ENCODE measurements around the gene KCNIP2.
A peak's percentile ranks its signal among the peaks of the same experiment; 100 is the strongest.

KCNIP2 gene

GRCh38 chr10:101781984-101782810, 61.4 kb downstream of the KCNIP2 start:
- no peak for DNase-seq

GRCh38 chr10:101781655-101781983, 62.0 kb downstream of the KCNIP2 start:
- no peak for DNase-seq

DNA sequence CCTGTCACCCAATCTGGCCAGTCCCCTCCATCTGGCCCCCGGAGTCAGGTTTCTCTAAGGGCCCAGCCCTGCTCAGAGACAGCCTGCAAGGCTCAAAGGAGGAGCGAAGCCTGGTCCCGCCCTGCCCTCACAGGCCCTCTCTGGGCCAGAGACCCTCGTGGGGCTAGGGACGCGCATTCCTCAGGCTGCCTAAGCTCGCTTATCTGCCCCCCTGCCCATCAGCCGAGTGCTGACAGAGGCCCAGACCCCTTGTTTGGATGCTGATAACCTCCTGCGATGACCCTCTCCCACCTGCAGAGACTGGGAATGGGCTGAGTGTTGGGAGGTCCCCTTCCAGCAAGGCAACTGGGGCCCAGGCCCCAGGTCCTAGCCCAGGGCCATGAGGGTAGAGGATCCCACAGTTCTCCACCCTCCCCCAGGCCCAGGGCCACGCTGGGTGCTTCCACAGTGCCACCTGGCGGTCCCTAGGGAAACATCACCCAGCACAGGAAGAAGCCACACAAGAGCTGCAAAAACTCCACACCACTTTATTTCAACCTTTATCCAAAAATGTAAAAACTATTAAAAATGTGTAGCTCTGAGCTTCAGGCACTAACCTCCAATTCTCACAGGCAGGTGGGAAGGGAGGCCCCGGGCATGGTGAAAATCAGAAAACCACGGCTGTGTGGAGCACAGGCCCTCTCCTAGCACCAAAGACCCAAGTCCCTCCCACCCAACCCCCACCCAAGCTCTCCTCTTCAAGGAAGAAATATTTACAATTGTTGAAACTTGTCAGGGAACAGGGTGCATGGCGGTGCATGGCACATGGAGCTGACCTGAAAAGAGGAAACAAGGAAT, 62.6 kb downstream of the KCNIP2 start:
- DNase-seq: peak; percentile 72 to 86 (median 79)

GRCh38 chr10:101780187-101780817, 63.3 kb downstream of the KCNIP2 start:
- DNase-seq: no peak

DNA sequence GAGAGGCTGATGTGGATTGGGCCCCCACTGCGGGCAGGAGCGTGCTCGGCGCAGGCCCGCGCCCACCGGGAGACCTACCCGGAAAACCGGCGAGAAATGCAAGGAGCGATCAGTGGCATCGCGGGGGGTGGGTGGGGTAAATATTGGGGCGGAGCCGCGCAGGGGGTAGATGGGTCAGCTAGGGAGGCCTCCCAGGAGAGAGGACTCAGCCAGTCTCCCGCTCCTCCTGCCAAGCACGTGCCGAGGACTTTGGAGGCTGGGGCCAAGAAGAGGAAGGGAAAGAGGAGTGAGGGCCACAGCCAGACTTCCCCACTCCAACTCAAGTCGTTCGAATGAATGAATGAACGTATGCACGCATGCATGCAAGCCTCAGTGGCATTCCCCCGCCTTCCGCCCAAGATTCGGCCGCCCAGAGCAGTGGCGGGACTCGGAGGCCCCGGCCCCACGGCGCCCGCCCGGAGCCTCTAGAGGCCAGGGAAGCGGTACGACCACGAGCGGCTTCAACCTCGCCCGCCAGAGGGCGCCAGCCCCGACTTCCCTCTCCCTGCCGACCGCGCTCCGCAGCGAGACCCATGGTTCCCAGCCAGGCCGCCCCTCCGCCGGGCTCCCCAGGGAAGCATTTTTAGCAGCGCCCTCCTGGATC, 63.9 kb downstream of the KCNIP2 start:
- DNase-seq: peak; percentile 82 to 94 (median 90)

GRCh38 chr10:101778781-101779543, 64.6 kb downstream of the KCNIP2 start:
- peak in 3 of 4 experiments; percentile 24 to 61 (median 48) for DNase-seq

DNA sequence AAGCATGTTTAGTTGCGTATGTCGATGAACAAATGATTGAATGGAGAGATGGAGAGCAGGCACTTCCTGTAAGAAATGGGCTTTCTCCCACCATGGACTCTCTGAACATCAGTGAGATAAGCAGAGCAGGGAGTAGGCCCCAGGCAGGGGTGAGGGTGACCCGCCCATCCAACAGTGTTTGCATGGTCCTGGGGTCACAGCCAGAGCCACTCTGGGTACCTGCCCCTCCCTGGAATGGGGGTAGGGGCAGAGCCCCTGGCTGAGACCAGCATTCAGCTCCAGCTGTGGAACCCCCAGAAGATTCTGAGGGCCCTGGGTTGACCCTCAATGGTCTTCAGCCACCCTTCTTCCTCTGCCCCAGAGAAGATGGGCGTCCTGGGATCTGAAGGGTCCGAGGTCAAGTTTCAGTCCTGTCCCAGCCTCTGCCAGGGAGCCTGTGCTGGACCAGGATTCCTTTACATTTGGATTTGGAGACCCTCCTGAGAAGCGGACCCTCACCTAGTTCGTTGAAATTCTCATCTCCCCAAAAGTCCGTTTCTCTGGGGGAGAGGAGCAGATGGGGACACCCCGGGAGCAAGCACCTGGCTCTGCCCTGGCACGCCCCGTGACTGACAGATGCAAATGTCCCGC, 65.3 kb downstream of the KCNIP2 start:
- no peak for DNase-seq

GRCh38 chr10:101777619-101778145, 65.9 kb downstream of the KCNIP2 start:
- DNase-seq: no peak

DNA sequence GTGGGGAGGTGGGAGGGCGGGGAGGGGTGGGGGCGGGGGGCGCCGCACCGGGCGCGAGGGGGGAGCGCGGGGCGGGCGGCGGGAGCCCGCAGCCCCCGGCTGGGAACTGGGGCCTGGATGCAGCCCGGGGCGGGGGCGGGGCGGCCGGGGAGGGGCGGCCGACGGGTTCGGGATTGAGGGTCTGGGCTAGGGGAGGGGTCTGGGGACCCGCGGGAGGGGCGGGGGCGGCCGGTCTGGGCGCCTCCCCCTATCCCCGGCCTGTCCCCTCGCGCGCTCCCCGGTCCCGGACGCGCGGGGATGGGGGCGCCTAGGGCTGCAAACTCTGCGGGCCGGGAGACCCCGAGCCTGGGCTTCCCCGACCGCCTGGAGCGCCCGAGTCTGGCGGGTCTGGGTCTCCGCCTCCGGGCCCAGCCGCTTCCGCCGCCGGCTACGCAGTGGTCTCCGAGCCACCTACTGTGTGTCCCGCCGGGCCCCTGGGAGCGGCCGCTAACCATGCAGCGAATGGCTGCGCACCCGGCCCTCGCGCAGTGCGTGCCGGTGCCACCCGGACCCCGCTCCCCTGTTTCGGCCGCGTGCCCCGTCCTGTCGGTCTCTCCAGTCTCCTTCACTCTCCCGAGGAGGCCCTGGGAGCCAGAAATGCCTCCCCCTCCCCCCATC, 67.3 kb downstream of the KCNIP2 start:
- no peak for DNase-seq

All from suppressor macrophage (primary cell).